Measurements from ENCODE around the gene SORL1. TPM values are rescaled to one million over a fixed set of nuclear protein-coding genes. Genes with fewer than 3 reads are reported as not detected.
"Not testable (repeated sequence)": the region's sequence is repeated elsewhere in the genome, so short reads cannot be mapped to it uniquely, and the experiment has no call there.

The SORL1 gene
- total RNA-seq, 2 experiments from 2014 or later: 228 to 411 TPM

DNA sequence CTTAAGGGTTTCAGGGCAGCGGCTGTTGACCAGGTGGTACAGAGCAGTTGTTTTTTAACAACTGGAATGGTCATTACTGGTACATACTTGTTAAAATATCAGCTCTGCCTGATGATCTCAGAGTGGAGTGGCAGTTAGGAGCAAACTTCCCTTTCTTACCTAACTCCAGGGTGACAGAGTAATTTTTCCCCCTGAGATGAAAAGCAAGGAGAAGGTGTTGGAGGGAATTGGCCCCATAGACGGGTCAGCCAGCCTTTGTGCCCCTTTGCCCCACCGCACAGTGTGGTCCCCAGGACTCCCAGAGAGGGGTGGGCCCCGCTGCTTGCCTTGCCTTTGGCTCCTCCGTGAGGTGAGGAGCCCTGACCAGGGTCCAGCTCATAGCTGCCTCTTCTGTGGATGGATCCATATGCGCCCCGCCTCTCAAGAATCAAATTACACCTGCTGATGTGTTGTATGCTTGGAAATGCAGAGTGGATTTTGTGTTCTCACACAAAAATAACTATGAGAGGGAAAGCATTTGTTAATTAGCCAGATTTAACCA lies 27.7 kb downstream of the SORL1 start:
- peaks cover 86% of the 10 kb centered on the region for H3K36me3 ChIP-seq (ENCODE audit: insufficient read depth, low read length)
- no peak overlapping the region for H3K27ac ChIP-seq (ENCODE audit: low read depth, low read length, poor library complexity, severe bottlenecking)
- CTCF ChIA-PET (ENCODE audit: unreplicated experiment): no interaction called here
- peaks cover 93% of the 10 kb centered on the region for H3K79me2 ChIP-seq (ENCODE audit: insufficient read depth, low read depth, low read length)
- POLR2A ChIA-PET: interaction anchor here (1.0 to 2.8 kb wide), 4 partner anchors 10 to 29 kb away, joined by 3 to 10 read pairs (median 7); no protein-coding TSS in a partner anchor
- intact Hi-C loops (cut with micrococcal nuclease; ENCODE audit: unreplicated experiment): no loop called here
- H3K4me3 ChIP-seq (ENCODE audit: low read depth, low read length, poor library complexity, severe bottlenecking): no peak overlapping the region
- TF ChIP-seq EZH2phosphoT487 (IDR thresholded peaks at IDR 0.05; ENCODE audit: borderline replicate concordance, low read depth, low read length): no peak
- TF ChIP-seq, protein P1, sequence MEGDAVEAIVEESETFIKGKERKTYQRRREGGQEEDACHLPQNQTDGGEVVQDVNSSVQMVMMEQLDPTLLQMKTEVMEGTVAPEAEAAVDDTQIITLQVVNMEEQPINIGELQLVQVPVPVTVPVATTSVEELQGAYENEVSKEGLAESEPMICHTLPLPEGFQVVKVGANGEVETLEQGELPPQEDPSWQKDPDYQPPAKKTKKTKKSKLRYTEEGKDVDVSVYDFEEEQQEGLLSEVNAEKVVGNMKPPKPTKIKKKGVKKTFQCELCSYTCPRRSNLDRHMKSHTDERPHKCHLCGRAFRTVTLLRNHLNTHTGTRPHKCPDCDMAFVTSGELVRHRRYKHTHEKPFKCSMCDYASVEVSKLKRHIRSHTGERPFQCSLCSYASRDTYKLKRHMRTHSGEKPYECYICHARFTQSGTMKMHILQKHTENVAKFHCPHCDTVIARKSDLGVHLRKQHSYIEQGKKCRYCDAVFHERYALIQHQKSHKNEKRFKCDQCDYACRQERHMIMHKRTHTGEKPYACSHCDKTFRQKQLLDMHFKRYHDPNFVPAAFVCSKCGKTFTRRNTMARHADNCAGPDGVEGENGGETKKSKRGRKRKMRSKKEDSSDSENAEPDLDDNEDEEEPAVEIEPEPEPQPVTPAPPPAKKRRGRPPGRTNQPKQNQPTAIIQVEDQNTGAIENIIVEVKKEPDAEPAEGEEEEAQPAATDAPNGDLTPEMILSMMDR (conservative IDR thresholded peaks at IDR 0.05; ENCODE audit: low read length): no peak
- H3K9me3 ChIP-seq (ENCODE audit: low read length): no peaks in the 10 kb centered on the region
- peaks cover 42% of the 10 kb centered on the region for H3K4me1 ChIP-seq (ENCODE audit: insufficient read depth, low read length, poor library complexity, severe bottlenecking)
- no peak overlapping the region for H2AFZ ChIP-seq (ENCODE audit: low read length)
- H3K9me2 ChIP-seq (ENCODE audit: insufficient read depth, low read length): no peaks in the 10 kb centered on the region
- DNase-seq (ENCODE audit: low spot score): no peak
- H3K4me2 ChIP-seq (ENCODE audit: low read length): no peak overlapping the region
- no TSS peak for BruUV-seq (replicated peaks)
- H4K20me1 ChIP-seq (ENCODE audit: insufficient read depth, low read length): 0 out of 2 replicates have a peak, but pooled peaks cover 6% of the 10 kb centered on the region

DNA sequence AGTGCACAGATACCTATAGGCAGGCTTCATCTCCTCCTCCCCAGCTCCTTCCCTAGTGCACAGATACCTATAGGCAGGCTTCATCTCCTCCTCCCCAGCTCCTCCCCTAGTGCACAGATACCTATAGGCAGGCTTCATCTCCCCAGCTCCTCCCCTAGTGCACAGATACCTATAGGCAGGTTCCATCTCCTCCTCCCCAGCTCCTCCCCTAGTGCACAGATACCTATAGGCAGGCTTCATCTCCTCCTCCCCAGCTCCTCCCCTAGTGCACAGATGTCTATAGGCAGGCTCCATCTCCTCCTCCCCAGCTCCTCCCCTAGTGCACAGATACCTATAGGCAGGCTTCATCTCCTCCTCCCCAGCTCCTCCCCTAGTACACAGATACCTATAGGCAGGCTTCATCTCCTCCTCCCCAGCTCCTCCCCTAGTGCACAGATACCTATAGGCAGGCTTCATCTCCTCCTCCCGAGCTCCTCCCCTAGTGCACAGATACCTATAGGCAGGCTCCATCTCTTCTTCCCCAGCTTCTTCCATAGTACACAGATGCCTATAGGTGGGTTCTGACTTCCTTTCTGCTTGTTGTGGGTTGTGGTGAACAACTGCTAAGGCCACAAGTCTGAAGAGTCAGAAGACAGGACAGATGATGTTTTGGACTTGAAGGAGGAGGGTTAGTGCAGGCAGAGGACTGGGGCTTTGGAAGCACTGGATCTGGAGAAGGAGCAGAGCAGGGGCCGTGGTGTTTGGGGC lies 29.5 kb downstream of the SORL1 start:
- Histone ChIP-seq H3K36me3 (ENCODE audit: insufficient read depth, low read length) (peaks cover 87% of the 10 kb centered on the region), H3K27ac (ENCODE audit: low read depth, low read length, poor library complexity, severe bottlenecking) (peak overlapping the region; percentile 79), H3K79me2 (ENCODE audit: insufficient read depth, low read depth, low read length) (peaks cover 91% of the 10 kb centered on the region), H3K4me2 (ENCODE audit: low read length) (peak overlapping the region; percentile 73), H3K4me3 (ENCODE audit: low read depth, low read length, poor library complexity, severe bottlenecking) (peak overlapping the region; percentile 38), H3K4me1 (ENCODE audit: insufficient read depth, low read length, poor library complexity, severe bottlenecking) (peaks cover 42% of the 10 kb centered on the region)
- BruUV-seq (replicated peaks); intact Hi-C loops (cut with micrococcal nuclease; ENCODE audit: unreplicated experiment); H4K20me1 ChIP-seq (ENCODE audit: insufficient read depth, low read length); H3K9me3 ChIP-seq (ENCODE audit: low read length); H3K9me2 ChIP-seq (ENCODE audit: insufficient read depth, low read length); H2AFZ ChIP-seq (ENCODE audit: low read length): not testable (repeated sequence)
- DNase-seq (ENCODE audit: low spot score): peak; percentile 37
- ChIA-PET POLR2A (interaction anchor here (0.7 to 2.8 kb wide), 5 partner anchors 12 to 160 kb away, joined by 4 to 10 read pairs (median 9); no protein-coding TSS in a partner anchor), CTCF (ENCODE audit: unreplicated experiment) (interaction anchor here (0.9 to 1.8 kb wide), 2 partner anchors 12 to 114 kb away, joined by 3 read pairs; no protein-coding TSS in a partner anchor)

DNA sequence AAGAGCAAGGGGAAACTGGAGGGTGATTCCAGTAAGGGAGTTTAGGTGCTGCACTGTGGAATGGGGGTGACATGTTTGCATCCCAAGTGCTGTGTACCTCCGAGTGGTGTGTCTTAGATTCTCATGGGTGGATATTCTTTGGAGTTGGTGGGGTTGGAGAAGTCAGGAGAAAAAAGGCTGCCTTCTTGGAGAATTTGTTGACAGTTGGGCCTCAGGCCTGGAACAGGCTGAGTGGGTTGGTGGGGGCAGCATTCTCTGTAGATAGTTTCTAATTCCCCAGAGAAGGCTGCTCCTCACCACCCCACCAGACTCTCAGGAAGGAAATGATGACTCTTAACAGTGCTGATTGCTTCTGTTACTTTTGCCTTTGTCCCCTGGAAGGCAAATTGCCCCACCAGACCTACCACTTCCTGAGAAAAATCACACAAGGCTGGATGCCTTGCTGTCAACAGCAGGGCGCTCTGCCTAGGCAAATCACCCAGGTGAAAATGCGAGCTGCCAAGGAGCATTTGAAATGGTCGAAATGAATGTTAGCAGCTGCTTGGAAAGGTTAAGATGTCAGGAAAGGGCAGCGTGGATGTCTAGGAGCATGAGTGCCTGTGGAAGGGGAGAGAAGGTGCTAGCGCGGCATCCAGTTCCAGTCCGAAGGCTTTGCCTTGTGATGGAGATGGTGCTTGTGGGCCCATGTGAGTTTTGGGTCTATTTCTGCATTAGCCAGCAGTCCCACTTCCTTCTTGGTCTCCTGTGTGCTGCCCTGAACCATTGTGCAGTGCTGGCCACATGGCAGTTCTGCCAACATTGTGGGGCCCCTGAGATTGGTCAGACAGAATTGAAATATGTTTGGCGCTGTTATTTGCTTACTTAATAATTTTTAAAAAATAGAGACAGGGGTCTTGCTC lies 30.4 kb downstream of the SORL1 start:
- Histone ChIP-seq H3K36me3 (ENCODE audit: insufficient read depth, low read length) (peaks cover 87% of the 10 kb centered on the region), H3K4me1 (ENCODE audit: insufficient read depth, low read length, poor library complexity, severe bottlenecking) (peaks cover 42% of the 10 kb centered on the region), H3K27ac (ENCODE audit: low read depth, low read length, poor library complexity, severe bottlenecking) (peak overlapping the region; percentile 79), H2AFZ (ENCODE audit: low read length) (no peak overlapping the region), H3K79me2 (ENCODE audit: insufficient read depth, low read depth, low read length) (peaks cover 91% of the 10 kb centered on the region), H3K4me3 (ENCODE audit: low read depth, low read length, poor library complexity, severe bottlenecking) (peak overlapping the region; percentile 38), H3K4me2 (ENCODE audit: low read length) (peak overlapping the region; percentile 73), H4K20me1 (ENCODE audit: insufficient read depth, low read length) (peaks cover under 1% of the 10 kb centered on the region; the same call in 1 of the 2 replicates), H3K9me3 (ENCODE audit: low read length) (no peaks in the 10 kb centered on the region), H3K9me2 (ENCODE audit: insufficient read depth, low read length) (no peaks in the 10 kb centered on the region)
- DNase-seq (ENCODE audit: low spot score): peak; percentile 75
- intact Hi-C loops (cut with micrococcal nuclease; ENCODE audit: unreplicated experiment): no loop called here
- ChIA-PET POLR2A (interaction anchor here (1.1 to 2.8 kb wide), 6 partner anchors 11 to 114 kb away, joined by 3 to 22 read pairs (median 6); no protein-coding TSS in a partner anchor), CTCF (ENCODE audit: unreplicated experiment) (no interaction called here)
- TF ChIP-seq EZH2phosphoT487 (IDR thresholded peaks at IDR 0.05; ENCODE audit: borderline replicate concordance, low read depth, low read length): no peak
- TF ChIP-seq, protein P1 (conservative IDR thresholded peaks at IDR 0.05; ENCODE audit: low read length): no peak
- BruUV-seq (replicated peaks): no TSS peak

Measured in OCI-LY7 (cell line).